Vagina (tissue), 2 donors: ENCODE measurements around the gene HPS3. TPM values are rescaled to one million over a fixed set of nuclear protein-coding genes. Genes with fewer than 3 reads are reported as not detected.

Experiments
- DNase-seq, 2 donors: peaks; one replicate each; pipeline ENCODE4 v3.0.0-alpha.2; 2017; ENCODE audit errors: extremely low spot score in 2 of 2
- H3K27ac ChIP-seq: fragments of 200-600 bp; sonication (generic); one replicate; pipeline ENCODE4 v1.5.1; 2019
- H3K27me3 ChIP-seq: fragments of 200-600 bp; sonication (generic); one replicate; pipeline ENCODE4 v1.5.1; 2019
- H3K36me3 ChIP-seq, 2 donors: fragments of 200-600 bp; sonication (generic); one replicate each; pipeline ENCODE4 v1.5.1; 2017 to 2019
- H3K4me1 ChIP-seq: fragments of 200-600 bp; sonication (generic); one replicate; pipeline ENCODE4 v1.5.1; 2019
- H3K4me3 ChIP-seq, 2 donors: fragments of 200-600 bp; sonication (generic); 1 replicate in 1 of 2; 2 replicates in 1 of 2; pipeline ENCODE4 v1.5.1; 2016 to 2019
- H3K9me3 ChIP-seq: fragments of 200-600 bp; sonication (generic); one replicate; pipeline ENCODE4 v1.5.1; 2019
- CTCF ChIP-seq, 3 experiments: fragments of 450-650 bp in 2 of 3; fragments of 200-600 bp in 1 of 3; sonication (generic) in 1 of 3; IDR thresholded peaks; one replicate each; pipeline ENCODE4 v1.5.1; 2017 to 2019; ENCODE audit warnings: antibody characterized with exemption in 3 of 3, mild to moderate bottlenecking in 2 of 3, moderate library complexity in 2 of 3
- POLR2A ChIP-seq, 2 donors: fragments of 450-650 bp; IDR thresholded peaks; one replicate each; pipeline ENCODE4 v1.6.1; 2017; ENCODE audit warnings: antibody characterized with exemption in 2 of 2, mild to moderate bottlenecking in 2 of 2, moderate library complexity in 2 of 2
- POLR2AphosphoS5 ChIP-seq, 2 donors: sonication (generic); formaldehyde crosslinking; IDR thresholded peaks; one replicate each; pipeline ENCODE4 v1.9.0; 2017; ENCODE audit warnings: antibody characterized with exemption in 2 of 2, mild to moderate bottlenecking in 2 of 2, low read depth in 1 of 2; ENCODE audit not compliant: insufficient read depth in 1 of 2
- intact Hi-C: fragments of 100-400 bp; cut with DNase I; formaldehyde crosslinking; loops from one replicate; pipeline ENCODE4 v1.15.1; 2023
- total RNA-seq: library from RNA; depleted of rRNA; stranded (reverse); fragments of >200 nt; gene quantifications from one replicate; pipeline ENCODE4 v1.2.3, GENCODE V29; 2016

The HPS3 gene
- total RNA-seq, 1 donor from 2014 or later: 25.5 TPM

GRCh38 chr3:149207475-149207874 is 78.0 kb downstream of the HPS3 start:
- Histone ChIP-seq H3K27me3 (no peaks in the 10 kb centered on the region), H3K4me1 (no peaks in the 10 kb centered on the region), H3K9me3 (no peaks in the 10 kb centered on the region), H3K27ac (no peak overlapping the region), H3K36me3 (no peaks in the 10 kb centered on the region), H3K4me3 (no peak overlapping the region)
- intact Hi-C loops: no loop called here
- TF ChIP-seq POLR2AphosphoS5 (IDR thresholded peaks at IDR 0.05; ENCODE audit: insufficient read depth in 1 of 2, low read depth in 1 of 2) (no peak), CTCF (IDR thresholded peaks at IDR 0.05) (no peak), POLR2A (IDR thresholded peaks at IDR 0.05) (no peak)
- no peak for DNase-seq

GRCh38 chr3:149209431-149209830 is 80.0 kb downstream of the HPS3 start:
- Histone ChIP-seq H3K9me3 (no peaks in the 10 kb centered on the region), H3K4me1 (no peaks in the 10 kb centered on the region), H3K4me3 (no peak overlapping the region), H3K36me3 (no peaks in the 10 kb centered on the region), H3K27ac (no peak overlapping the region), H3K27me3 (no peaks in the 10 kb centered on the region)
- intact Hi-C loops: no loop called here
- no peak for DNase-seq
- no peak for TF ChIP-seq CTCF (IDR thresholded peaks at IDR 0.05)
- TF ChIP-seq POLR2A (IDR thresholded peaks at IDR 0.05): no peak
- TF ChIP-seq POLR2AphosphoS5 (IDR thresholded peaks at IDR 0.05; ENCODE audit: insufficient read depth in 1 of 2, low read depth in 1 of 2): no peak

GRCh38 chr3:149212386-149212785 is 82.9 kb downstream of the HPS3 start:
- TF ChIP-seq CTCF (IDR thresholded peaks at IDR 0.05) (no peak), POLR2AphosphoS5 (IDR thresholded peaks at IDR 0.05; ENCODE audit: insufficient read depth in 1 of 2, low read depth in 1 of 2) (no peak), POLR2A (IDR thresholded peaks at IDR 0.05) (no peak)
- Histone ChIP-seq H3K36me3 (no peaks in the 10 kb centered on the region), H3K9me3 (no peaks in the 10 kb centered on the region), H3K27ac (no peak overlapping the region), H3K4me1 (no peaks in the 10 kb centered on the region), H3K27me3 (no peaks in the 10 kb centered on the region), H3K4me3 (no peak overlapping the region)
- no peak for DNase-seq
- intact Hi-C loops: no loop called here

- no peak overlapping the region for H3K27ac ChIP-seq
- H3K36me3 ChIP-seq: no peaks in the 10 kb centered on the region
- no peak overlapping the region for H3K4me3 ChIP-seq
- TF ChIP-seq POLR2A (IDR thresholded peaks at IDR 0.05): no peak
- no peak for TF ChIP-seq POLR2AphosphoS5 (IDR thresholded peaks at IDR 0.05; ENCODE audit: insufficient read depth in 1 of 2, low read depth in 1 of 2)
- TF ChIP-seq CTCF (IDR thresholded peaks at IDR 0.05): no peak
- no peaks in the 10 kb centered on the region for H3K4me1 ChIP-seq
- intact Hi-C loops: no loop called here
- no peaks in the 10 kb centered on the region for H3K27me3 ChIP-seq
- no peak for DNase-seq
- no peaks in the 10 kb centered on the region for H3K9me3 ChIP-seq
Measured at GRCh38 chr3:149214702-149215101, 85.3 kb downstream of the HPS3 start.

- Histone ChIP-seq H3K4me3 (no peak overlapping the region), H3K4me1 (no peaks in the 10 kb centered on the region), H3K36me3 (no peaks in the 10 kb centered on the region), H3K27me3 (no peaks in the 10 kb centered on the region), H3K9me3 (no peaks in the 10 kb centered on the region), H3K27ac (no peak overlapping the region)
- intact Hi-C loops: no loop called here
- no peak for TF ChIP-seq CTCF (IDR thresholded peaks at IDR 0.05)
- no peak for TF ChIP-seq POLR2AphosphoS5 (IDR thresholded peaks at IDR 0.05; ENCODE audit: insufficient read depth in 1 of 2, low read depth in 1 of 2)
- TF ChIP-seq POLR2A (IDR thresholded peaks at IDR 0.05): no peak
- no peak for DNase-seq
Measured at GRCh38 chr3:149215515-149215914, 86.1 kb downstream of the HPS3 start.
